Glutamatergic neuron (in vitro differentiated cells): ENCODE measurements around the gene P3H4. TPM values are rescaled to one million over a fixed set of nuclear protein-coding genes. Genes with fewer than 3 reads are reported as not detected.
"Not testable (repeated sequence)": the region's sequence is repeated elsewhere in the genome, so short reads cannot be mapped to it uniquely, and the experiment has no call there.

Source experiments
- DNase-seq: peaks from one replicate; pipeline ENCODE4 v3.0.0; 2022
- H3K27ac Mint-ChIP-seq: one replicate; pipeline ENCODE4 v1.8.0; 2020; ENCODE audit warnings: mild to moderate bottlenecking, mixed read lengths, inconsistent platforms; ENCODE audit not compliant: unreplicated experiment
- H3K27me3 Mint-ChIP-seq: one replicate; pipeline ENCODE4 v1.8.0; 2020; ENCODE audit warnings: mild to moderate bottlenecking, moderate library complexity, mixed read lengths, inconsistent platforms; ENCODE audit not compliant: unreplicated experiment
- H3K36me3 Mint-ChIP-seq: one replicate; pipeline ENCODE4 v1.8.0; 2020; ENCODE audit warnings: mild to moderate bottlenecking, mixed read lengths, inconsistent platforms; ENCODE audit not compliant: unreplicated experiment
- H3K4me1 Mint-ChIP-seq: one replicate; pipeline ENCODE4 v1.8.0; 2020; ENCODE audit warnings: mild to moderate bottlenecking, low read depth, mixed read lengths, inconsistent platforms; ENCODE audit not compliant: unreplicated experiment
- H3K4me3 Mint-ChIP-seq: one replicate; pipeline ENCODE4 v1.8.0; 2020; ENCODE audit warnings: mild to moderate bottlenecking, mixed read lengths, inconsistent platforms; ENCODE audit not compliant: unreplicated experiment
- H3K9me3 Mint-ChIP-seq: one replicate; pipeline ENCODE4 v1.8.0; 2020; ENCODE audit warnings: mild to moderate bottlenecking, moderate library complexity, mixed read lengths, inconsistent platforms; ENCODE audit not compliant: unreplicated experiment
- total RNA-seq: library from RNA; stranded (reverse); fragmentation: NEBNext Ultra II Directional; extraction: Animal tissue kit (Norgen Biotek cat#: 25700); gene quantifications from one replicate; pipeline ENCODE4 v1.2.1, GENCODE V29; 2021; ENCODE audit not compliant: unreplicated experiment
- TF ChIP-seq, protein P1 (sequence below): fragments of 200-600 bp; sonication (generic); IDR thresholded peaks from one replicate; pipeline ENCODE4 v1.5.0; 2021; ENCODE audit not compliant: partially characterized antibody, unreplicated experiment

The P3H4 gene
- total RNA-seq, 1 donor from 2014 or later: 5.6 TPM

DNA sequence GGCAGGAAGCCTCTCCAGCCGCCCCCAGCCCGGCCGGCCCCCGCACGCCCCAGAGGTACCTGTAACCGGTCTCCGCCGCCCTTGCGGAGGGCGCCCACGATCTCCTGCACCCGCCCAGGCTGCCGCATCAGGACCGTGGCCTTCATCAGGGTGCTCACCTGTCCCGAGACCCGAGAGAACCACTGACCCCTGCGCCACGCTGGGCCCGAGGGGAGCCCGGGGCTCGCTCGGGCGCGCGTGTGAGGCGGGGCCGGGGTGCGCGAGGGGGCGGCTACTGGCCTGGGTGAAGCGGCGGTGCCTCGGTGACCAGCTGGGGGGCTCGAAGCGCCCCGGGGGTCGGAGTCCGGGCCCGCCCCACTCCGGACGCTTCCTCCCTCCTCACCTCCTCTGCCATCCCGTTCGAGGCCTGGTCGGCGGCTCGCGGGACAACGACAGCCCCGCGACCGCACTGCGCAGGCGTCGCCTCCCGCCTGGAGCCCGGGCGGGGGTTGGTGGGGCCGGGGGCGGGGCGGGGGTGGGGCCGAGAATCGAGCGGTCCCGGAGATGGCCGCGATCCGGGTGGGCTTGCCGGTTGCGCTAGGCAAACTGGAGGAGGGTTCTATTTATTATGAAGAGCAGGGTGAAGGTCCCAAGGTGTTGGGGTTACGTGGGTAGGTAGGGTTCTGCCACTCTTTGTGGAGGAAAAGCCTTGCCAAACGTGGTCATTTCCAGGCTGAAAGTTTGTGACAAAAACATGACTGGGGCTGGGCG, 24.2 kb upstream of the P3H4 start, which contains the start of gene NT5C3B:
NT5C3B (minus strand) TSS at position 433 of the 750 bp plus-strand sequence; CDS start at position 394, 39 bp downstream.
- Mint-ChIP-seq H3K27ac (peak within 1 kb of the TSS; percentile 30), H3K27me3 (no peaks in the 10 kb centered on the region), H3K36me3 (no peaks in the 10 kb centered on the region), H3K4me1 (peaks cover 6% of the 10 kb centered on the region), H3K4me3 (peak within 1 kb of the TSS; percentile 85), H3K9me3 (peaks cover 3% of the 10 kb centered on the region)
- TF ChIP-seq, protein P1, sequence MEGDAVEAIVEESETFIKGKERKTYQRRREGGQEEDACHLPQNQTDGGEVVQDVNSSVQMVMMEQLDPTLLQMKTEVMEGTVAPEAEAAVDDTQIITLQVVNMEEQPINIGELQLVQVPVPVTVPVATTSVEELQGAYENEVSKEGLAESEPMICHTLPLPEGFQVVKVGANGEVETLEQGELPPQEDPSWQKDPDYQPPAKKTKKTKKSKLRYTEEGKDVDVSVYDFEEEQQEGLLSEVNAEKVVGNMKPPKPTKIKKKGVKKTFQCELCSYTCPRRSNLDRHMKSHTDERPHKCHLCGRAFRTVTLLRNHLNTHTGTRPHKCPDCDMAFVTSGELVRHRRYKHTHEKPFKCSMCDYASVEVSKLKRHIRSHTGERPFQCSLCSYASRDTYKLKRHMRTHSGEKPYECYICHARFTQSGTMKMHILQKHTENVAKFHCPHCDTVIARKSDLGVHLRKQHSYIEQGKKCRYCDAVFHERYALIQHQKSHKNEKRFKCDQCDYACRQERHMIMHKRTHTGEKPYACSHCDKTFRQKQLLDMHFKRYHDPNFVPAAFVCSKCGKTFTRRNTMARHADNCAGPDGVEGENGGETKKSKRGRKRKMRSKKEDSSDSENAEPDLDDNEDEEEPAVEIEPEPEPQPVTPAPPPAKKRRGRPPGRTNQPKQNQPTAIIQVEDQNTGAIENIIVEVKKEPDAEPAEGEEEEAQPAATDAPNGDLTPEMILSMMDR: no peak
- DNase-seq: peak; percentile 77

DNA sequence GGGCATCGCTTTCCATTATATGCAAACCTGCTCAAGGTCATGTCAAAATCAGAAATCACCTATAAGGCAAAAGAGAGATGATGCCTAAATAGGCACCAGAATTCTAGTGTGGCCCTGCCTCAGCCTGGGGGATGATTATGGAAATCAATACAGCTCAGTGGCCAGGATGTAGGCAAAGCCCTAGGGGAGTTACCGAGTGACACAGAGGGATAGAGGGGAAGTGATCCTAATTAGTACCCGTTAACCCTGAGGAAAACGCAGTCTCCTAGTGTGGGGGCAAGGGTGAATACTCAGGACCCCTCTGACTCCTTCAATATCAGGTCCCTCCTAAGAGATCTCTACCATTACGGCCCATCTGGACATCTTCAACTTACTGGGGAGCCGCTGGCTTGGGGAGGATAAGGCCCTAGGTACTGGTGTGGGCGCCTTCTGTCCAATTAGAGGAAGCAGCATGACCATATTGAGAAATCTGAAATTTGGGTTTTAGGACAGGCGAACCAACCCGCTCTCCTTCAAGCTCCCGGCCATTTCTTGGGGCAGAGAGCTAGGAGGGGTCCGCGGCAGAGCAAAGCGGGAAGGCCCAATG, 23.6 kb upstream of the P3H4 start:
- peak; percentile 31 for DNase-seq
- H3K27ac Mint-ChIP-seq: peak overlapping the region; percentile 30
- TF ChIP-seq, protein P1: no peak
- H3K4me3 Mint-ChIP-seq: peak overlapping the region; percentile 85
- H3K9me3 Mint-ChIP-seq: peaks cover 3% of the 10 kb centered on the region
- H3K27me3 Mint-ChIP-seq: no peaks in the 10 kb centered on the region
- H3K36me3 Mint-ChIP-seq: no peaks in the 10 kb centered on the region
- peaks cover 6% of the 10 kb centered on the region for H3K4me1 Mint-ChIP-seq

DNA sequence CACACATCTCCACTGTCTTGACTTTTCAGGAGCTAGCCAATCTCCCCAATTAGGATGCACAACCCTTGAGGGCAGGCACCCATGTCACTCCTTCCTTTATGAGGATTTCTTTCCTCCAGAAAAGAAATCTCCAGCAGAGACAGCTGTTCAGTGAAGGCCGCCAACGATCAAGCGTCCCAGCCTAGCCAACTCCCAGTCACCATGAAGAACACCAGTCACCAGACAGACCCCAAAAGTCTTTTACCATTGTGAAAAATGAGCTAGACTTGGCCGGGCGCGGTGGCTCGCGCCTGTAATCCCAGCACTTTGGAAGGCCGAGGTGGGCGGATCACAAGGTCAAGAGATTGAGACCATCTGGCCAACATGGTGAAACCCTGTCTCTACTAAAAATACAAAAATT, 18.2 kb upstream of the P3H4 start:
- H3K9me3 Mint-ChIP-seq, H3K4me3 Mint-ChIP-seq, H3K27me3 Mint-ChIP-seq, H3K36me3 Mint-ChIP-seq, H3K27ac Mint-ChIP-seq, DNase-seq: not testable (repeated sequence)
- peaks cover 18% of the 10 kb centered on the region for H3K4me1 Mint-ChIP-seq

- peaks cover 18% of the 10 kb centered on the region for H3K4me1 Mint-ChIP-seq
- H3K27ac Mint-ChIP-seq: no peak overlapping the region
- no peaks in the 10 kb centered on the region for H3K36me3 Mint-ChIP-seq
- H3K9me3 Mint-ChIP-seq: no peaks in the 10 kb centered on the region
- DNase-seq: no peak
- peaks cover 7% of the 10 kb centered on the region for H3K27me3 Mint-ChIP-seq
- H3K4me3 Mint-ChIP-seq: no peak overlapping the region
- TF ChIP-seq, protein P1: no peak
Observed at GRCh38 chr17:41825175-41825845, 13.6 kb upstream of the P3H4 start.

GRCh38 chr17:41824086-41824485, 12.3 kb upstream of the P3H4 start:
- Mint-ChIP-seq H3K4me3 (no peak overlapping the region), H3K4me1 (peaks cover 15% of the 10 kb centered on the region), H3K36me3 (no peaks in the 10 kb centered on the region), H3K9me3 (peaks cover 2% of the 10 kb centered on the region), H3K27ac (no peak overlapping the region), H3K27me3 (peaks cover 9% of the 10 kb centered on the region)
- DNase-seq: no peak
- TF ChIP-seq, protein P1: no peak
